Mucosa of stomach (tissue), 1 donor: ENCODE data around the gene NAA60.
A peak's percentile ranks its signal among the peaks of the same experiment; 100 is the strongest.
"Not testable (repeated sequence)": the region's sequence is repeated elsewhere in the genome, so short reads cannot be mapped to it uniquely, and the experiment has no call there.

Source experiments
- H3K27me3 ChIP-seq: one replicate; pipeline ENCODE4 v1.7.0; 2013; ENCODE audit warnings: mild to moderate bottlenecking, low read length; ENCODE audit not compliant: control insufficient read depth, insufficient read depth
- H3K36me3 ChIP-seq: one replicate; pipeline ENCODE4 v1.7.0; 2013; ENCODE audit warnings: low read length; ENCODE audit not compliant: control insufficient read depth, insufficient read depth
- H3K4me1 ChIP-seq: one replicate; pipeline ENCODE4 v1.7.0; 2013; ENCODE audit warnings: mild to moderate bottlenecking, low read length; ENCODE audit not compliant: control insufficient read depth, insufficient read depth
- H3K4me3 ChIP-seq: one replicate; pipeline ENCODE4 v1.7.0; 2013; ENCODE audit warnings: low read length
- H3K9ac ChIP-seq: one replicate; pipeline ENCODE4 v1.7.0; 2013; ENCODE audit warnings: mild to moderate bottlenecking, low read length, moderate library complexity
- H3K9me3 ChIP-seq: one replicate; pipeline ENCODE4 v1.7.0; 2013; ENCODE audit warnings: mild to moderate bottlenecking, low read length, moderate library complexity; ENCODE audit not compliant: control insufficient read depth
- donor health status: Pancreatic carcinoma.

NAA60 gene

DNA sequence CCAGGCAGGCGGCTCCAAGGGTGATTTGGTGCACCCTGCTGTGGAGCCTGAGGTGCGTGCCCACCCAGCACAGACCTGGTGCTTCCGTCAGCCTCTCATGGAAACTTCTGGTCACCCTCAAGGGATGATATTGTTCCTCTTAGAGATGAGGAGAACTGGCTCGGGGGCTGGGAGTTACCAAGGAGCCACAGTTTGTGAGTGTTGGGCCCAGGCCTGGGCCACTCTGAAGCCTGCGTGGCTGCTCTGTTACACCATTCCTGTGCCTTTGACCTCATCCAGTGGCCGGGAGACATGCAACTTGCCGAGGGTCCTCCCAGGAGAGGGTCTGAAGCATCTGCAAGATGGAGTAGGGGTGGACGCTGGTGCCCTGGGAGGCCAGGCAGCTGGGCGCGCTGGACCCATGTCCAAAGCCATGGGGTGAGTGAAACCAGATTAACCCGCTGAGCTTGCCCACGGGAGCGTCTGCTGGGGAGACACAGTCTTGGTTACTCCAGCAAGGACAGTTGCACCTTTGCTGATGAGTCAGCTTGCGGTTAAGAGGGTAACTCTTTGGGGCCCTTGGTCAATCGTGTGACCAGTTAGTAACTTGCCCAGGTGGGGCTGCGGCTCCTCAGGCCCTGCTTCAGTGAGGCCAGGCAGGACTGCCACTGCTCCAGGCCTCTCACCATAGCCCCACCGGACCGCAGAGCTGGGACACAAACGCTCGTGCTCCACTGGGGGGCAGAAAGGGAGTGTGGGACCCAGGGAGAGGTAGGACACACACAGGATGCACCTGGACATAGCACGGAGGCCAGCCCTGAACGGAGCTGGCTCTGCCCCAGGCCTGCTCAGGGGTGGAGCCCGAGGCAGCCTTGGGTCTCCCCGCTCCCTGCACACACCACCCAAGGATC is 44.3 kb downstream of the NAA60 start:
- H3K9ac ChIP-seq, result no peak overlapping the region
- H3K4me1 ChIP-seq, result no peaks in the 10 kb centered on the region
- no peaks in the 10 kb centered on the region for H3K9me3 ChIP-seq
- H3K36me3 ChIP-seq, result no peaks in the 10 kb centered on the region
- no peak overlapping the region for H3K4me3 ChIP-seq
- H3K27me3 ChIP-seq, result no peaks in the 10 kb centered on the region

DNA sequence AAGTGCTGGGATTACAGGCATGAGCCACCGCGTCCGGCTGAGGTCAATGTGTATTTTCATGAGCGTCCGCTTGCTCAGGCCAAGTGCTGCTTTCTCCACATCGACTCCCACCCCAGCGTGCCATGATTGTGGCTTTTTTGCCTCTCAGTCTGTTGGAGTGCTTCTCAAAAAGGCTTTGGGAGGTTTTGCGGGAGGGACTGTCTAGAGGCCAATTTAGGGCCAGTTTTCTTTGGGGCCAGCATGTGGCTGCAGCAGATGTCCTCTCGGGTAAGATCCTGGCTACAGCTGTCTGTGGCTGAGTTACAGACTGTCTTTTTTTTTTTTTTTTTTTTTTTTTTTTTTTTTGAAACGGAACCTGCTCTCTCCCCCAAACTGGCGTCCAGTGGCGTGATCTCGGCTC is 45.3 kb downstream of the NAA60 start:
- Histone ChIP-seq H3K4me1 (no peaks in the 10 kb centered on the region), H3K4me3 (no peak overlapping the region), H3K27me3 (no peaks in the 10 kb centered on the region), H3K9me3 (no peaks in the 10 kb centered on the region), H3K36me3 (no peaks in the 10 kb centered on the region), H3K9ac (no peak overlapping the region)

DNA sequence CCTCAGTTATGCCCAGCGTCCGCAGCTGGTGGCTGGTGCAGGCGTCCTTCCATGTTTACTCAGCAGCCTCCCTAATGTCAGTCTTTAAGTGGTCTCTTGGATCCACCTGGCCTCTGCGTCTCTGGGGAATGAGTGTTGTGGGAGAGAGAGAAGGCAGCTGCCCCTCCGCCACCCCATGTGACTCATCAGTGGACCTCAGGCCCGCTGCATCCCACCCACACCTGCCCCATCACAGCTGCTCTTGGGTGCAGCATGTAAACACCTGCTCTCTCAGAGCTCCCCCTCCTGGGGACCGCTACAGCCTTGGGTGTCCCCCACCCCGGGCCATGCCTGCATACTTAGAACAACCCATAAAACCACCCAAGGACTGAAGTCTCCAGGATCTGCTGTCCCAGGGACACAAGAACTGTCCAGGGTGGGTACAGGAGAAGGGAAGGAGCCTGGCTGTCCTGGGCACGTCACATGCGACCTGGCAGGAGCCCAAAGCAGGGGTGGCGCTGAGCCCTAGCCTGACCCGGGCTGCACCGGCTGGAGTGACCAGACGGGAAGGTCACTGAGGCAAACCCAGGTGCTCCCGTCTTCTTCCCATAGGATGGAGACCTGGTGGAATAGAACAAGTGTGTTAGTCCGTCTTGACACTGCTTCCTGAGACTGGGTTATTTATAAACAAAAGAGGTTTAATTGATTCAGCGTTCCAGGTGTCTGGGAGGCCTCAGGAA is 47.6 kb downstream of the NAA60 start:
- Histone ChIP-seq H3K9ac (no peak overlapping the region), H3K4me3 (no peak overlapping the region), H3K36me3 (no peaks in the 10 kb centered on the region), H3K4me1 (no peaks in the 10 kb centered on the region), H3K9me3 (no peaks in the 10 kb centered on the region), H3K27me3 (no peaks in the 10 kb centered on the region)

DNA sequence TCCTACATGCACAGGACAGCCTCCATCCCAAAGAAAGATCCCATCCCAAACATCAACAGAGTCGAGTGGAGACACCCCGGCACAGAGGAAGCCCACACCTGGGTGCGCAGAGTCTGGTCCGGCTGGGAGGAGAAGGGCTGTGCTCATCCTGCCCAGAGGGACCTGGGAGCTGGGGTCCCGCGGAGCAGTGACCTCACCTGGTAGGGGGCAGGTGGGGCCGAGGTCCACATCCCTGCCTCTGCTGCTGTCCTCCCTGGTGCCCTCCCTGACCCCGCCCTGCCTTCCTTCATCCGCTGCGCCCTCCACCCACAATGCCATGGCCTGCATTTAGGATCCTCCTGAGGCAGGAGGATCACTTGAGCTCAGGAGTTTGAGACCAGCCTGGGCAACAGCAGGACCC is 48.9 kb downstream of the NAA60 start:
- Histone ChIP-seq H3K9me3 (no peaks in the 10 kb centered on the region), H3K9ac (no peak overlapping the region), H3K36me3 (no peaks in the 10 kb centered on the region), H3K4me3 (no peak overlapping the region), H3K27me3 (no peaks in the 10 kb centered on the region), H3K4me1 (no peaks in the 10 kb centered on the region)

DNA sequence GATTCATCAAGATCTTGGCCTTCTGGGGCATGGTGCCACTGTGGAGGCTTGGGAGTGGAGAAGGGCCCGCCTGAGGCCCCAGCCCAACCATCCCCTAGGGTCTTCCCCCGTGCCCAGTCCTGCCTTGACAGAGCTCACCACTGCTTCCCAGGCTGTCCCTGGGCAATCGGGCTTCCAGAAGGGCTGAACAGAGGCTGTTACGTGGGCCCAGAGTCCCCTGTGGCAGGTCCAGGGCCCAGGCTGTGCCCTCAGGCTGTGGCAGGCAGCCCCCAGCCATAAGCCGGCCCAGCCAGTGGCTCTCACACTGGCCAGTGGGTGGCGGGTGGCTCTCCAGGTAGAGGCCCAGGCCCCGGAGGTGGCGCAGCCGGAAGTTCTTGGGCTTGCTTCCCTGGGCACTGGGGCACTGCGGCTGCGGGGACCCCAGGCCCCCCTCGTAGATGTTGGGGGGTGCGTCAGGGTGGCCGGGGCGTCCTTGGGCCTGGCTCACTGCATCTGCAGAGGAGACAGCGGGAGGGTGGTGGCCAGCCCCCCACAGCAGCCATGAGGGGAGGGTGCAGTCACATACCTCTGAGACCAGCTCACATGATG is 51.0 kb downstream of the NAA60 start:
- H3K9me3 ChIP-seq, result no peaks in the 10 kb centered on the region
- no peaks in the 10 kb centered on the region for H3K36me3 ChIP-seq
- H3K27me3 ChIP-seq, result no peaks in the 10 kb centered on the region
- no peak overlapping the region for H3K9ac ChIP-seq
- no peak overlapping the region for H3K4me3 ChIP-seq
- H3K4me1 ChIP-seq, result no peaks in the 10 kb centered on the region

DNA sequence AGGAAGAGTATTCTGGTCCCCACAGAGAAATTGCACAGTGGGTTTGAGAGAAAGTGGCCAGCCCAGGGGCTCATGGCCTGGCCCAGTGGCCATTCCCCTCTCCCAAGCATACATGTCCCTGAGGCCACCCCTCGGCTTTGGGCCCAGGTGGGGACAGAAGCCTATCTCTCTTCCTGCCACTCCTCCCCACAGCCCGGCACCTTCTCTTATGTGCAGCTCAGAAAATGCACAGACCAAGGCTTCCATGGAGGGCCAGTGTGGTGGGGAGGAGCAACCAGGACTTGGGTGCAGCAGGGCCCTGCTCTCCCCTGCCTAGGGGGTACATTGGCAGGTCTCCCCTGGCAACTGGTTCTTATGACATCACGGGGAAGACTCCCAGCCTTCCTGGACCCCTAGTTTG is 51.7 kb downstream of the NAA60 start, which contains the start of gene C16orf90:
TSS of gene C16orf90 (minus strand) at position 314 of the 400 bp plus-strand sequence. CDS start at position 246, 68 bp downstream.
- no peak within 1 kb of the TSS for H3K9ac ChIP-seq
- H3K36me3 ChIP-seq, result no peaks in the 10 kb centered on the region
- no peak within 1 kb of the TSS for H3K4me3 ChIP-seq
- H3K4me1 ChIP-seq, result no peaks in the 10 kb centered on the region
- H3K9me3 ChIP-seq, result no peaks in the 10 kb centered on the region
- no peaks in the 10 kb centered on the region for H3K27me3 ChIP-seq

DNA sequence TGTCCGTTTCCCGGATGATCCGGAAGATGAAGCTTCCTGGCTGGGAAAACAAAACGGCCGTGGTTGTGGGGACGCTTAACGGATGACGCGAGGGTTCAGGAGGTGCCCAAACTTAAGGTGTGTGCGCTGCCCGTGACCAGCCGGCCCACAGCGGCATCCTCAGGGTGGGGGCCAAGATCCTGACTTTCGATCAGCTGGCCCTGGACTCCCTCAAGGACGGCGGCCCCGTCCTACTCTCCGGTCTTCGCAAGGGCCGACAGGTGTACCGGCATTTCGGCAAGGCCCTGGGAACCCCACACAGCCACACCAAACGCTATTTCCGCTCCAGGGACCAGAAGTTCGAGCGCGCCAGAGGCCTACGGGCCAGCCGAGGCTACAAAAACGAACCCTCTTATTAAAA is 52.9 kb downstream of the NAA60 start:
- Histone ChIP-seq H3K36me3 (no peaks in the 10 kb centered on the region), H3K27me3 (no peaks in the 10 kb centered on the region), H3K4me3 (no peak overlapping the region), H3K4me1 (no peaks in the 10 kb centered on the region), H3K9me3 (no peaks in the 10 kb centered on the region), H3K9ac (no peak overlapping the region)

DNA sequence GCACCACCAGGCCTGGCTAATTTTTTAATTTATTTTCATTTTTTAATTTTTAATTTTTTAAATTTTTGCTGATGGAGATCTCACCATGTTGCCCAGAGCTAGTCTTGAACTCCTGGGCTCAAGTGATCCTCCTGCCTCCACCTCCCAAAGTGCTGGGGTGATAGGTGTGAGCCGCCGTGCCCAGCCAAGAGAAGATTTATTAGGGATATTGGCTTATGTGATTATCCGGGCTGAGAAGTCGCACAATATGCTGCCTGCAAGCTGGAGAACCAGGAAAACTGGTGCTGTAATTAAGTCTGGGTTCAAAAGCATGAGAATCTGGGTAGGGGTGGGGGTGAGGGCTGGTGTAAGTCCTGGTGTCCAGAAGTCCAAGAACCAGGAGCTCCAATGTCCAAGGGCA is 54.3 kb downstream of the NAA60 start:
- no peaks in the 10 kb centered on the region for H3K36me3 ChIP-seq
- H3K9me3 ChIP-seq, result no peaks in the 10 kb centered on the region
- no peak overlapping the region for H3K9ac ChIP-seq
- H3K27me3 ChIP-seq, result no peaks in the 10 kb centered on the region
- H3K4me1 ChIP-seq, result peaks cover 6% of the 10 kb centered on the region
- no peak overlapping the region for H3K4me3 ChIP-seq

DNA sequence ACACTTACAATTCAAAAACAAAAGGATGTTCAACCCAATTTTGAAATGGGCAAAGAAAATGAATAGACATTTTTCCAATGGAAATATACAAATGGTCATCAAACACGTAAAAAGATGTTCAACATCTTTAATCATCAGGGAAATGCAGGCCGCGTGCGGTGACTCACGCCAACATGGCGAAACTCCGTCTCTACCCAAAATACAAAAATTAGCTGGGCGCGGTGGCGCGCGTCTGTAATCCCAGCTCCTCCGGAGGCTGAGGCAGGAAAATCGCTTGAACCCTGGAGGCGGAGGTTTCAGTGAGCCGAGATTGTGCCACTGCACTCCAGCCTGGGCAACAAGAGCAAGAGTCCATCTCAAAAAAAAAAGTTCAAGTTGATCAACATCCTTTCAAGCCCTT is 55.5 kb downstream of the NAA60 start:
- Histone ChIP-seq H3K27me3 (no peaks in the 10 kb centered on the region), H3K9me3 (no peaks in the 10 kb centered on the region), H3K9ac (no peak overlapping the region), H3K36me3 (no peaks in the 10 kb centered on the region), H3K4me3 (no peak overlapping the region), H3K4me1 (peaks cover 6% of the 10 kb centered on the region)

DNA sequence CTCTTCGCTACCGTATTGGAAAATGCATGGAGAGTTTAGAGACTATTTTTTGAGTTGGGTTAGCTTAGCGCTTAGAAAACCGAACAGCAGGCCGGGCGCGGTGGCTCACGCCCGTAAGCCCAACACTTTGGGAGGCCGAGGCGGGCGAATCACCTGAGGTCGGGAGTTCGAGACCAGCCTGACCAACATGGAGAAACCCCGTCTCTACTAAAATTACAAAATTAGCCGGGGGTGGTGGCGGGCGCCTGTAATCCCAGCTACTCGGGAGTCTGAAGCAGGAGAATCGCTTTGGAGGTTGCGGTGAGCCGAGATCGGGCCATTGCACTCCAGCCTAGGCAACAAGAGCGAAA is 57.9 kb downstream of the NAA60 start:
- peak overlapping the region; percentile 65 for H3K9ac ChIP-seq
- H3K9me3 ChIP-seq, H3K4me1 ChIP-seq, H3K36me3 ChIP-seq, H3K27me3 ChIP-seq: not testable (repeated sequence)
- peak overlapping the region; percentile 98 for H3K4me3 ChIP-seq

DNA sequence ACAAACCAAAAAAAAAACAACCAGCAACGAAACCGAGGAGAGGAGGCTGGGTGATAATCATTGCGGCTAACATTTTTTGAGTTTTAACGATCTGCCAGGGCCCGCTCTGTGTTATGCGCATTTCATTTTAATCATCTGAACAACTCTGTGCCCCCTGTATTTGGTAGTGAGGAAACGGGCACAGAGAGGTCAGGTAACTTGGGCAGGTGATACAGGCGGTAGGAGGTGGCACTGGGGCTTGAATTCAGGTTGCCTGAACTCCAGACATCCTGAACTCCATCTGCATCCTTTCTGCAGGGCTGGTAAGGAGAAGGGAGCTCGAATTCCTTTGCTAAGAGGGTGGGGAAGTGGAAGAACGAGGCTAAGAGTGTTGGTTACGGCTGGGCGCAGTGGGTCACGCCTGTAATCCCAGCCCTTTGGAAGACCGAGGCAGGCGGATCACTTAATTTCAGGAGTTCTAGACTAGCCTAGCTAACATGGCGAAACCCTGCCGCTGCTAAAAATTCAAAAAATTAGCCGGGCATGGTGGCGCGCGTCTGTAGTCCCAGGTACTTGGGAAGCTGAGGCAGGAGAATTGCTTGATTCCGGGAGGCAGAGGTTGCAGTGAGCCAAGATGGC is 58.4 kb downstream of the NAA60 start:
- no peaks in the 10 kb centered on the region for H3K27me3 ChIP-seq
- H3K9me3 ChIP-seq, result no peaks in the 10 kb centered on the region
- H3K36me3 ChIP-seq, result no peaks in the 10 kb centered on the region
- peak overlapping the region; percentile 98 for H3K4me3 ChIP-seq
- H3K9ac ChIP-seq, result peak overlapping the region; percentile 65
- H3K4me1 ChIP-seq, result peaks cover 6% of the 10 kb centered on the region

DNA sequence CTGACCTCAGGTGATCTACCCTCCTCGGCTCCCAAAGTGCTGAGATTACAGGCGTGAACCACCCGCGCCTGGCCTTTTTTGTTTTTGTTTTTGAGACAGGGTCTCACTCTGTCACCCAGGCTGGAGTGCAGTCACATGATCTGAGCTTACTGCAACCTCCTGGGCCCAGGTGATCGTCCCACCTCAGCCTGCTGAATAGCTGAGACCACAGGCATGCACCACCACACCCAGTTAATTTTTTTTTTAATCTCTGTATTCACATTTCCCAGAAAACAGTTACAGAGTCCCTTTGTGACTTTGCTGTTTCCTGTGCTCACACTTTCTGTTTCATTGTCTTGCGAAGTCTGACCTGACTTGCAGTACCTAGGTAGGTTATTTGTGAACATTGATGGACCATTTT is 60.0 kb downstream of the NAA60 start:
- H3K9ac ChIP-seq, result no peak overlapping the region
- no peaks in the 10 kb centered on the region for H3K27me3 ChIP-seq
- no peaks in the 10 kb centered on the region for H3K36me3 ChIP-seq
- no peaks in the 10 kb centered on the region for H3K9me3 ChIP-seq
- no peak overlapping the region for H3K4me3 ChIP-seq
- peaks cover 6% of the 10 kb centered on the region for H3K4me1 ChIP-seq
